Heart right ventricle (tissue), 16 donors: Measurements from ENCODE around the gene UBIAD1. TPM values are rescaled to one million over a fixed set of nuclear protein-coding genes. Genes with fewer than 3 reads are reported as not detected.
"Not testable (repeated sequence)": the region's sequence is repeated elsewhere in the genome, so short reads cannot be mapped to it uniquely, and the experiment has no call there.

ENCODE experiments used
- ATAC-seq, 8 donors: fragments of 200-7000 bp; cut with Tn5 transposase; one replicate each; pipeline ENCODE4 v1.9.1; 2020; ENCODE audit warnings: mild to moderate bottlenecking in 8 of 8, moderate library complexity in 8 of 8, moderate number of reproducible peaks in 1 of 8
- DNase-seq, 2 donors: peaks; one replicate each; pipeline ENCODE4 v3.0.0-alpha.2; 2020
- H3K27ac ChIP-seq, 10 donors: fragments of 200-600 bp; sonication (generic) in 2 of 10; one replicate each; pipeline versions ENCODE4 v1.5.0 to v1.8.0; 2020 to 2022; ENCODE audit warnings: mild to moderate bottlenecking in 3 of 10
- H3K27me3 ChIP-seq, 7 donors: fragments of 200-600 bp; one replicate each; pipeline ENCODE4 v1.8.0; 2021 to 2022; ENCODE audit warnings: mild to moderate bottlenecking in 2 of 7
- H3K36me3 ChIP-seq, 9 donors: fragments of 200-600 bp; sonication (generic) in 1 of 9; one replicate each; pipeline versions ENCODE4 v1.5.0 to v1.8.0; 2020 to 2022; ENCODE audit warnings: mild to moderate bottlenecking in 2 of 9
- H3K4me1 ChIP-seq, 9 donors: fragments of 200-600 bp; sonication (generic) in 1 of 9; one replicate each; pipeline versions ENCODE4 v1.5.0 to v1.8.0; 2020 to 2022; ENCODE audit warnings: mild to moderate bottlenecking in 4 of 9
- H3K4me3 ChIP-seq, 10 donors: fragments of 200-600 bp; sonication (generic) in 2 of 10; one replicate each; pipeline versions ENCODE4 v1.5.0 to v1.8.0; 2020 to 2022; ENCODE audit warnings: mild to moderate bottlenecking in 7 of 10, moderate library complexity in 2 of 10
- H3K9me3 ChIP-seq, 11 donors: fragments of 200-600 bp in 10 of 11; sonication (generic) in 2 of 11; one replicate each; pipeline versions ENCODE4 v1.5.0 to v1.8.0; 2013 to 2022; ENCODE audit warnings: mild to moderate bottlenecking in 2 of 11, control low read depth in 1 of 11, moderate library complexity in 1 of 11
- CTCF ChIP-seq, 9 donors: fragments of 200-600 bp; sonication (generic) in 2 of 9; IDR thresholded peaks; one replicate each; pipeline versions ENCODE4 v1.5.0 to v1.8.0; 2021 to 2022; ENCODE audit warnings: antibody characterized with exemption in 9 of 9, mild to moderate bottlenecking in 5 of 9, moderate library complexity in 1 of 9
- WGBS, 2 donors: extraction: QIAGEN DNeasy Blood & Tissue Kit; methylation state at CpG; one replicate each; pipeline ENCODE4 v1.1.7; 2013; ENCODE audit warnings: inconsistent platforms in 1 of 2; 5-methylcytosine and 5-hydroxymethylcytosine counted together
- intact Hi-C, 10 donors: fragments of 100-400 bp; cut with DNase I; formaldehyde crosslinking; loops; one replicate each; pipeline versions ENCODE4 v1.11.1 to v1.14.2; 2022
- polyA plus RNA-seq, 2 donors: library from polyadenylated mRNA; stranded (reverse); fragments of 200-250 nt; gene quantifications; one replicate each; pipeline ENCODE4 v1.2.3, GENCODE V29; 2013
- total RNA-seq, 10 donors: library from RNA; stranded (reverse); fragmentation: NEBNext Ultra II Directional in 3 of 10; extraction: Animal tissue kit (Norgen Biotek cat#: 25700) in 3 of 10; gene quantifications; one replicate each; pipeline versions ENCODE4 v1.2.1 to v1.2.4, GENCODE V29; 2021 to 2023
- donor health status: Arrhythmogenic right ventricular cardiomyopathy.
- donor health status: ischemic (EF 13 %, LVEDD 7.1; RV severe dilation, severe dysfunction).
- donor health status: healthy with polysubstance abuse.
- donor health status: DM: no; HTN: yes; CAD: no.
- donor health status: DM: no; HTN: no; CAD: no.
- donor health status: ischemic (EF 25% LVEDD 6.9; RV normal size, moderate dysfunction).
- donor health status: ischemic (EF 25% LVEDD 5.7; RV mildly dilated, moderate dysfunction).
- donor health status: healthy.
- donor health status: DM: yes; HTN: yes; CAD: no.
- donor health status: Ischemic cardiomyopathy.
- donor health status: ischemic (EF 35%, LVEDD 5.7; RV mildly dilated, moderate dysfunction).
- donor health status: nonischemic (EF 11% LVEDD 7.7; RV severe dilation, severe dysfunction).
- donor health status: DM: yes; HTN: yes; CAD: no.
- donor health status: PGD.
- donor health status: ischemic (EF 29% LVEDD 5.4; RV normal size, mild dysfunction).
- donor health status: nonischemic (EF 23%, LVEDD 6.1; RV moderate dilation, normal function).

The UBIAD1 gene
- total and polyA plus RNA-seq, 12 donors = 4.9 to 17.4 (median 11.6) TPM

GRCh38 chr1:11299225-11299574 lies 26.2 kb downstream of the UBIAD1 start:
- no peak for TF ChIP-seq CTCF (IDR thresholded peaks at IDR 0.05)
- H3K4me1 ChIP-seq = peaks cover 0 to 13% (median 0%) of the 10 kb centered on the region in 9 donors
- H3K9me3 ChIP-seq = no peaks in the 10 kb centered on the region
- no peak overlapping the region for H3K27ac ChIP-seq
- H3K36me3 ChIP-seq = peaks cover 0 to 24% (median 14%) of the 10 kb centered on the region in 9 donors
- 57 to 66% methylated on average over 10 of the region's 10 CpGs for WGBS, 2 donors
- H3K27me3 ChIP-seq = no peaks in the 10 kb centered on the region
- intact Hi-C loops = no loop called here
- DNase-seq (no peak), ATAC-seq (no peak)
- H3K4me3 ChIP-seq = no peak overlapping the region

GRCh38 chr1:11301601-11302000 lies 28.6 kb downstream of the UBIAD1 start:
- DNase-seq (no peak), ATAC-seq (no peak)
- no peak overlapping the region for H3K27ac ChIP-seq

GRCh38 chr1:11302366-11302765 lies 29.4 kb downstream of the UBIAD1 start:
- WGBS, 2 donors = 91 to 96% methylated on average over 2 of the region's 2 CpGs
- Histone ChIP-seq H3K36me3 (no peaks in the 10 kb centered on the region), H3K4me3 (no peak overlapping the region), H3K9me3 (no peaks in the 10 kb centered on the region), H3K27me3 (no peaks in the 10 kb centered on the region), H3K4me1 (peaks cover 0 to 13% (median 0%) of the 10 kb centered on the region in 9 donors), H3K27ac (no peak overlapping the region)
- ATAC-seq (no peak), DNase-seq (no peak)
- no peak for TF ChIP-seq CTCF (IDR thresholded peaks at IDR 0.05)
- intact Hi-C loops = no loop called here

More at GRCh38 chr1:11301601-11302000, 28.6 kb downstream of the UBIAD1 start:
- Histone ChIP-seq H3K36me3 (no peaks in the 10 kb centered on the region), H3K4me1 (peaks cover 0 to 13% (median 0%) of the 10 kb centered on the region in 9 donors), H3K4me3 (no peak overlapping the region), H3K27me3 (no peaks in the 10 kb centered on the region), H3K9me3 (no peaks in the 10 kb centered on the region)
- WGBS, 2 donors = 46 to 60% methylated on average over 9 of the region's 9 CpGs
- TF ChIP-seq CTCF (IDR thresholded peaks at IDR 0.05) = no peak
- intact Hi-C loops = no loop called here

GRCh38 chr1:11305516-11305915 lies 32.5 kb downstream of the UBIAD1 start:
- not testable (repeated sequence) for H3K27me3 ChIP-seq, H3K9me3 ChIP-seq
- 92% methylated on average over 27 to 29 of the region's 29 CpGs for WGBS, 2 donors

GRCh38 chr1:11307852-11308251 lies 34.9 kb downstream of the UBIAD1 start:
- ATAC-seq (no peak), DNase-seq (no peak)
- no peak for TF ChIP-seq CTCF (IDR thresholded peaks at IDR 0.05)
- Histone ChIP-seq H3K4me1 (no peaks in the 10 kb centered on the region), H3K4me3 (no peak overlapping the region), H3K9me3 (no peaks in the 10 kb centered on the region), H3K27me3 (no peaks in the 10 kb centered on the region), H3K36me3 (no peaks in the 10 kb centered on the region), H3K27ac (no peak overlapping the region)
- WGBS, 2 donors = 73 to 81% methylated on average over 3 of the region's 3 CpGs
- intact Hi-C loops = no loop called here

More at GRCh38 chr1:11305516-11305915, 32.5 kb downstream of the UBIAD1 start:
- ATAC-seq, H3K4me3 ChIP-seq, DNase-seq, intact Hi-C loops, H3K27ac ChIP-seq, H3K4me1 ChIP-seq, H3K36me3 ChIP-seq: not testable (repeated sequence)
